ENCODE measurements around the gene TTLL8.
"Not testable (repeated sequence)": the region's sequence is repeated elsewhere in the genome, so short reads cannot be mapped to it uniquely, and the experiment has no call there.

TTLL8 gene

GRCh38 chr22:50058061-50058905 is at the start of gene TTLL8:
TSS of gene TTLL8 (minus strand) at chr22:50058298.
- no peak for DNase-seq (ENCODE audit: low read depth in 3 of 3)

GRCh38 chr22:50107529-50107928 is 49.4 kb upstream of the TTLL8 start:
- no peak for DNase-seq (ENCODE audit: low read depth in 3 of 3)

GRCh38 chr22:50105208-50106100 is 47.4 kb upstream of the TTLL8 start:
- no peak for DNase-seq (ENCODE audit: low read depth in 3 of 3)

GRCh38 chr22:50104141-50104544 is 46.0 kb upstream of the TTLL8 start:
- no peak for DNase-seq (ENCODE audit: low read depth in 3 of 3)

- DNase-seq (ENCODE audit: low read depth in 3 of 3): no peak
Observed at GRCh38 chr22:50102946-50103345, 44.8 kb upstream of the TTLL8 start.

- DNase-seq (ENCODE audit: low read depth in 3 of 3): no peak
Observed at GRCh38 chr22:50101870-50102565, 43.9 kb upstream of the TTLL8 start.

GRCh38 chr22:50098052-50098451 is 40.0 kb upstream of the TTLL8 start:
- no peak for DNase-seq (ENCODE audit: low read depth in 3 of 3)

- no peak for DNase-seq (ENCODE audit: low read depth in 3 of 3)
Observed at GRCh38 chr22:50092342-50092741, 34.2 kb upstream of the TTLL8 start.

GRCh38 chr22:50091092-50091768 is 33.1 kb upstream of the TTLL8 start:
- DNase-seq (ENCODE audit: low read depth in 3 of 3): no peak

GRCh38 chr22:50090412-50090714 is 32.3 kb upstream of the TTLL8 start:
- DNase-seq (ENCODE audit: low read depth in 3 of 3): no peak

- DNase-seq (ENCODE audit: low read depth in 3 of 3): no peak
Observed at GRCh38 chr22:50089682-50090411, 31.7 kb upstream of the TTLL8 start, which contains the start of gene MOV10L1. TSS of gene MOV10L1 (plus strand) at chr22:50090006. CDS start at chr22:50090089, 83 bp downstream.

GRCh38 chr22:50089231-50089630 is 31.1 kb upstream of the TTLL8 start:
- no peak for DNase-seq (ENCODE audit: low read depth in 3 of 3)

GRCh38 chr22:50088096-50088495 is 30.0 kb upstream of the TTLL8 start:
- DNase-seq (ENCODE audit: low read depth in 3 of 3): no peak

GRCh38 chr22:50087646-50088045 is 29.5 kb upstream of the TTLL8 start:
- no peak for DNase-seq (ENCODE audit: low read depth in 3 of 3)

- DNase-seq (ENCODE audit: low read depth in 3 of 3): not testable (repeated sequence)
Observed at GRCh38 chr22:50086975-50087374, 28.9 kb upstream of the TTLL8 start.

GRCh38 chr22:50086526-50086925 is 28.4 kb upstream of the TTLL8 start:
- no peak for DNase-seq (ENCODE audit: low read depth in 3 of 3)

- DNase-seq (ENCODE audit: low read depth in 3 of 3): no peak
Observed at GRCh38 chr22:50085211-50085972, 27.3 kb upstream of the TTLL8 start, which contains the start of gene MLC1. TSS of gene MLC1 (minus strand) at chr22:50085426. CDS start at chr22:50084902, 524 bp downstream.

- no peak for DNase-seq (ENCODE audit: low read depth in 3 of 3)
Observed at GRCh38 chr22:50084614-50085021, 26.5 kb upstream of the TTLL8 start.

GRCh38 chr22:50084080-50084477 is 26.0 kb upstream of the TTLL8 start:
- DNase-seq (ENCODE audit: low read depth in 3 of 3): no peak

- DNase-seq (ENCODE audit: low read depth in 3 of 3): no peak
Observed at GRCh38 chr22:50083462-50084079, 25.5 kb upstream of the TTLL8 start.

Data from stimulated activated CD4-positive, alpha-beta T cell treated with anti-CD3 and anti-CD28 coated beads, TNF-alpha, amount 100 ng/mL, for 4 hours (primary cell).